HG03280 (cell line): Measurements from ENCODE around the gene ZNF600.
"Not testable (repeated sequence)": the region's sequence is repeated elsewhere in the genome, so short reads cannot be mapped to it uniquely, and the experiment has no call there.

Experiments
- ATAC-seq: cut with Tn5 transposase; IDR thresholded peaks from one replicate; pipeline ENCODE4 v1.9.1; 2021; ENCODE audit warnings: mild to moderate bottlenecking, moderate library complexity; ENCODE audit not compliant: unreplicated experiment

Gene ZNF600

DNA sequence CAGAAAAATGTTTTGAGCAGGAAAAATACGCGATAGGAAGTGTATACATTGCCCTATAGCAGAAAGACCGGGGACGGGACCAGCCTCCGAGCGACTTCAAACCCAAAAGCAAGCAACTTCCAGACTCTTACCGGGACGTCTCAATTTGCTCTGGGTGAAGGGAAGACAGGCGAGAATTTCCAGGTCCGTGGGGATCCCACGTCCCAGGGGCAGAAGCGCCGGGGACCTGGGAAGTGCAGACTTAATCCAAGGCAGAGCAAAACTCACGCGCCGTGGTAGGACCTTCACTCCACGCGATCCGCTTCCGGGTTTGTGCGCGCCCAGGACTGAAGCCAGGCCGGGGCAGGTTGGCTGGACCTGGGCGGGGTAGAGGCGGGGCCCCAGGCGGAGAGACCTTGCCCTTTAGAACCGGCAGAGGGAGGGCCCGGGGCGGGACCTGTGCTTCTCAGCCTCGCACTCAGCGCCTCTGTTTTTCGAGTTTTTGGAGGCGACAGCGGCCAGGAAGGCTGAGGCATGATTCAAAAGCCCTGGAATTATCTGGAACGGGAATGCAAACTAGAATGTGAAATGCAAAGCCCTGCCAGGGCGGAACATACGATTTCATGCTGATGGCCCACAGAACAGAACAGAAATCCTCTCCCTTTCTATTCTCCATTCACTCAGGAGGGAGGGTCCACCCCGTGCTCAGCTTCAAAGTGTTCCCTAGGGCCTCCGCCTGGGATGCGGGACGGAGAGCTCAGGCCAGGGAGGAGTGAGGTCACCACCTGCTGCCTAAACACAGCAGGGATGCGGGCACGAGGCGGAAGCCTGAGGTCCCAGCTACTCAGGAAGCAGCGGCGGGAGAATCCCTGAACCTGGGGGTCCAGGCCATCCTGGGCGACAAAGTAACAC, at the start of gene ZNF600:
ZNF600 (minus strand) TSS at position 328 of the 891 bp plus-strand sequence. CDS start 7,903 bp downstream, outside the sequence.
- ATAC-seq, result peak; percentile 93

DNA sequence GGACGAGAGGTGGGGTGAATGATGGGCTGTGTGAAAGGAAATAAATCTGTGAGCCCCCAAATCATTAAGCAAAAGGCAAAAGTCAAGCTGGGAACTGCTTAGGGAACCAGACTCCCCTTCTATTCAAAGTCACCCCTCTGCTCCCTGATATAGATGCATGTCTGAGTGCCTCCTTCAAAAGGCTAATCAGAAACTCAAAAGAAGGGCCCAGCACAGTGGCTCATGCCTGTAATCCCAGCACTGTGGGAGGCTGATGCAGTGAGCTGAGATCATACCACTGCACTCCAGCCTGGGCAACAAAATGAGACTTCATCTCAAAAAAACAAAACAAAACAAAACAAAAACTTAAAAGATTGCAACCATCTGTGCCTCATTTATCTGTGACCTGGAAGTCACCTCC, 47.7 kb upstream of the ZNF600 start:
- ATAC-seq, result not testable (repeated sequence)

DNA sequence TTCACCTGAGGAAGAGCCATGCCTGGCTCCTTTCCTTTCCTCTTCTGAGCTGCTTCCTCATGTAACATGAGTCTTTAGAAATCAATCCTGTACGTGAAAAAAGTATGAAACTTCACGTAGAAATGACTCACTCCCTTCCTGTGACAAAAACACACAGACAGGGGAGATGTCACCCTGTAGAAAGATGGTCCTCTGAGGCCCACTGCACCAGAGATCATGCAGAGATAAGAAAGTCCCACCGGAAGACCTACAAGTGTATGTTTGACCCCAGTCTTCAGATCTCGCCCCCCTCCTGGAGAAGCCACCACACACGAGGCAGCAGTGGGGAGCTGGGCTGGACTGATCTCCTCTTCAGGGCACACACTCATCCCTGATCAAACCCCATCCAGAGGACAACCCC, 47.0 kb upstream of the ZNF600 start:
- not testable (repeated sequence) for ATAC-seq

DNA sequence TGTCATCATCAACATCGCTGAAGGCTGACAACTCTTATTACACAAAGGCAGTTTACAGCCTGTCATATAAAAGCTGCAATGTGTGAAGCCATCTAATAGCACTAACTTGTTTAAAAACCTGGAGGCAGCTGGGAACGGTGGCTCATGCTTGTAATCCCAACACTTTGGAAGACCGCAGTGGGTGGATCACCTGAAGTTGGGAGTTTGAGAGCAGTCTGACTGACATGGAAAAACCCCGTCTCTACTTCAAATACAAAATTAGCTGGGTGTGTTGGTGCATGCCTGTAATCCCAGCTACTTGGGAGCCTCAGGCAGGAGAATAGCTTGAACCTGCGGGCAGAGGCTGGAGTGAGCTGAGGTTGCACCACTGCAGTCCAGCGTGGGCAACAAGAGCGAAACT, 43.3 kb upstream of the ZNF600 start:
- not testable (repeated sequence) for ATAC-seq

DNA sequence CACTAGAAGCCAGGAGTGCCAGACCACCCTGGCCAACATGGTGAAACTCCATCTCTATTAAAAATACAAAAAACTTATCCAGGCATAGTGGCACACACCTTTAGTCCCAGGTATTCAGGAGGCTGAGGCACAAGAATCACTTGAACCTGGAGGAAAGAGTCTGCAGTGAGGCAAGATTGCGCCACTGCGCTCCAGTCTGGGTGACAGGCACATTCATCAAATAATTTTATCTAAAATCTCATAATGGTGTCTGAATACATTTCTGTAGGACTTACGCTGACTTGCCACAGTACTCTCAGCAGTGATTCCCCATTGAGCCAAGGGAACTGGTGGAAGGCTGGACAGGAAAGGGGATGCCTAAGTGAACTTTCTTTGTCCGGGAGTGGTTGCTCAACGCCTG, 39.2 kb upstream of the ZNF600 start:
- no peak for ATAC-seq

DNA sequence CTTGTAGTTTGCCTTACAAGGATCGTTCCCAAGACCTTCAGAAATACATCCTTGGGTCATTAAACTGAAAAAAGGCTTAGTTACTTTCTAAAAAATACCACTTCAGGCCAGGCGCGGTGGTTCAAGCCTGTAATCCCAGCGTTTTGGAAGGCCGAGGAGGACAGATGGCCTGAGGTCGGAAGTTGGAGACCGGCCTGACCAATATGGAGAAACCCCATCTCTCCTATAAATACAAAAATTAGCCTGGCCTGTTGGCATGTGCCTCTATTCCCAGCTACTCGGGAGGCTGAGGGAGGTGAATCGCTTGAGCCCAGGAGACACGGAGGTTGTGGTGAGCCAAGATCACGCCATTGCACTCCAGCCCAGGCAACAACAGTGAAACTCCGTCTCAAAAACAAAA, 37.1 kb upstream of the ZNF600 start:
- no peak for ATAC-seq

DNA sequence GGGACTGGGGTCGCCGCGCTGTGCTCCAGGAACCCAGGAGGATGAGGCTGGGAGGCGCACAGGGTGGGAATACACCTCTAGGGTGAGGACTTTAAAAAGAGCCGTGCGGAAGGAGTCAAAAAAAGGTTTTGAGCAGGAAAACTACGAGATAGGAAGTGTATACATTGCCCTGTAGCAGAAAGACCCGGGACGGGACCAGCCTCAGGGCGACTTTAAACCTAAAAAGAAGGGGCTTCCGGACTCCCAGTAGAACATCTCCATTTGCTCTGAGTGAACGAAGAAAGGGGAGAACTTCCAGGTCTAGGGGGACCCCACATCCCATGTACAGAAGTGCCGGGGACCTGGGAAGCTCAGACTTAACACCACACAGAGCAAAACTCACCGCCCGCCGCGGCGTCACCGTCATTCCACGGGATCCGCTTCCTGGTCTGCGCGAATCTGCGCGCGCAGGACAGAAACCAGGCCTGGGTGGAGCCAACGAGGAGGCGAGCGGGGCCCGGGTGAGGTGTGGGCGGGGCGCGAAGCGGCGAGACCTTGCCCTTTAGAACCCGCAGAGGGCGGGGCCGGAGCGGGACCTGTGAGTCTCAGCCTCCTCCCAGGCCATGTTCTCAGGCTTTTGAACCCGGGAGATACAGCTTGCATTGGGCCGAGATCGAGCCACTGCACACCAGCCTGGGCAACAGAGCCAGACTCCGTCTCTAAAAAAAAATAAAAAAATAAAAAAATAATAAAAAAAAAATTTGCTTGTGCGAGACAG, 34.8 kb upstream of the ZNF600 start, which contains the start of gene ZNF28:
ZNF28 (minus strand) TSS at position 430 of the 757 bp plus-strand sequence. CDS start 3,675 bp downstream, outside the sequence.
- ATAC-seq, result peak; percentile 97

DNA sequence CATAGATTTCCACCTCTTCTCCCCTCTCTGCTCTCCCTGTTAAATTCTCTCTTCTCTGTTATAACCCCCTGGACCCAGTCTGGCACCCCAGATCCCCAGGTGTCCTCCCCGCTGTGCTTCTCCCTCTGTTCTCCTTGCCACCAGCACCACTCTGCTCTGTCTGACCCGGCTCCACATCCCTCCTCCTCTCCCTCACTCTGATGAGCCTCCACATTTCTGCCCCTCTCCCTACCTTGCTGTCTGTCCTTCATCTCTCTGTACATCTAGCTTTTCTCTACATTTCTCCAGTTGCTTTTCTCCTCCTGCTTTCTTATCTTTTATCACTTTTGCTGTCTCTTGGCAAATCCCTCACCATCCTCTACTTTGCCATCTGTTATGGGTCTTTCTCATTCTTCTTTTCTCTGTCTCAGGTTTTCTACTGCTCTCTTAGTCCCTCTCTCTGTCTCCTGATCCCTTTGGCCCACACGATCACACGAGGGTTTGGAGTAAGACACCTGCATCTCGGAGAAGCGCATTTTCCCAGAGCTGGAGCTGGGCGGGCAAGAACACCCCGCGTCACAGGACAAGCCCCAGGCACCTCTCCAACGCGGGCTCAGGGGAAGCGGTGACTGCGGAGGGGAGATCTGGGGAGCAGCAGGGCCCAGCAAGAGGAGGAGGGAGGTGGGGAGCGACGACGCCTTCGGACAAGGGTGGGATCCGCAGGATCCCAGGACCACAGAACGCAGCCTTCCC, 34.0 kb upstream of the ZNF600 start:
- peak; percentile 38 for ATAC-seq

DNA sequence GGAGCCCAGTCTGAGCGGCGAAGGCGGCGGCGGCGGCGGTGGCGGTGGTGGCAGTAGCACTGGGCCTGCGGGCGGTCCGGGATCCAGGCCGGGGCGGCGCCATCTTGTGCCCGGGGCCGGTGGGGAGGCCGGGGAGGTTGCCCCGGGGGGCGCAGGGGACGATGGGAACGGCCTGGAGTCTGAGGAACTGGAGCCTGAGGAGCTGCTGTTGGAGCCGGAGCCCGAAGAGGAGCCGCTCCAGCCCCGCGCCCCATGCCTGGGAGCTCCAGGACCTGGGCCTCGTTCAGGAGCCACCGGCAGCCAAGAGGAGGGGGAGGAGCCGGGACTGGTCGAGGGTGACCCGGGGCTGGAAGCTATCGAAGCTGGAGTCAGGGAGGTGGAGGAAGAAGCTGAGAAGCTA, 23.2 kb upstream of the ZNF600 start:
- ATAC-seq, result no peak

DNA sequence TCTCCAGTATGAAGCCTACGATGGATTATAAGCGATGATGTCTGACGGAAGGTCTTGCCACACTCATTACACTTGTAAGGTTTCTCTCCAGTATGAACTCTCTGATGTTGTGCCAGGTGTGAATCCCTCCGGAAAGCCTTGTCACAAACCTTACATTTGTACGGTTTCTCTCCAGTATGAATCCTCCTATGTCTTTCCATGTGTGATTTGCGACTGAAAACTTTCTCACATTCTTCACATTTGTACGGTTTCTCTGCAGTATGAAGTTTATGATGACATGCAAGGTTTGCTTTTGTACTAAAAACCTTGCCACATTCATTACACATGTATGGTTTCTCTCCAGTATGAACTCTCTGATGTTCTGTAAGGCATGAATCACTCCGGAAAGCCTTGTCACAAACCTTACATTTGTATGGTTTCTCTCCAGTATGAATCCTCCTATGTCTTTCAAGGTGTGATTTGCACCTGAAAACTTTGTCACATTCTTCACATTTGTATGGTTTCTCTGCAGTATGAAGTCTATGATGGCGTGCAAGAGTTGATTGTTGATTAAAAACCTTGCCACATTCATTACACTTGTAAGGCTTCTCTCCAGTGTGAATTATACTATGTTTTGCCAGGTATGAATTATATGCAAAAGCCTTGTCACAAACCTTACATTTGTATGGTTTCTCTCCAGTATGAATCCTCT, 13.5 kb upstream of the ZNF600 start:
- not testable (repeated sequence) for ATAC-seq

DNA sequence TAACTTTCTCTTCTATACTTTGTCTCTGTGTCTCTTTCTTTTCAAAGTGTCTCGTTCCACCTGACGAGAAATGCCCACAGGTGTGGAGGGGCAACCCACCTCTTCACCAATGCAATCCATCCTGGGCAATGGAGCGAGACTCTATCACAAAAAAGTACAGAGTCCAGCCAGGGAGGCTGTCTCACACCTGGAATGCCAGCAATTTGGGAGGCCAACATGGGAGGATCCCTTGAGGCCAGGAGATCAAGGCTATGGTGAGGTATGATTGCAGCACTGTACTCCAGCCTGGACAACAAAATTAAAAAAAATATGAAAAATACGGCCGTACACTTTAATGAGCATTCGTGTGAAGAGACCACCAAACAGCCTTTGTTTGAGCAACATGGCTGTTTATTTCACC, 2.8 kb upstream of the ZNF600 start:
- no peak for ATAC-seq

DNA sequence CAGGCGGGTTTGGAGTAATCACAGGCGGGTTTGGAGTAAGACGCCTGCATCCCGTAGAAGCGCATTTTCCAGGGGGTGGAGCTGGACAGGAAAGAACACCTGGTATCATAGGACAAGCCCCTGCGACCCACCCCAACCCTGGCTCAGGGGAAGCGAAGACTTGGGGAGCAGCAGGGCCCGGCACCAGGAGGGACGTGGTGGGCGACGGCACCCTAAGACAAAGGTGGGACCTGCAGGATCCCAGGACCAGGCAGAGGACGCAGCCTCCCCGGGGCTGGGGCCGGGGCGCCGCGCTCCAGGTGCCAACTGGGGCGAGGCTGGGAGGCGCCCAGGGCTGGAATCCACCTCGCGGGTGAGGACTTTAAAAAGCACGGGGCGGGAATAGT, 520 bp downstream of the ZNF600 start:
- peak; percentile 27 for ATAC-seq

DNA sequence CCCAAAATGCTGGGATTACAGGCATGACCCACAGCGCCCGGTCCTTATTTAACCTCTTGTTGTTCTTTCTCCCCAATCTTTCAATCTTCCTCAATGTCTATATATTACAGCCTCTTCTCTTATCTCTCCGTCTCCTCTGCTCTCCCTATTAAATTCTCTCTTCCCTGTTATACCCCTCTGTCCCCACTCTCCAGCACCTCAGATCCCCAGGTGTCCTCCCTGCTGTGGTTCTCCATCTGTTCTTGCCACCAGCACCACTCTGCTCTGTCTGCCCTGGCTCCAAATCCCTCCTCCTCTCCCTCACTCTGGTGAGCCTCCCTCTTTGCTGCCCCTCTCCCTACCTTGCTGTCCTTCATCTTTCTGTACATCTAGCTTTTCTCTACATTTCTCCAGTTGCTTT, 1.1 kb downstream of the ZNF600 start:
- ATAC-seq, result no peak

DNA sequence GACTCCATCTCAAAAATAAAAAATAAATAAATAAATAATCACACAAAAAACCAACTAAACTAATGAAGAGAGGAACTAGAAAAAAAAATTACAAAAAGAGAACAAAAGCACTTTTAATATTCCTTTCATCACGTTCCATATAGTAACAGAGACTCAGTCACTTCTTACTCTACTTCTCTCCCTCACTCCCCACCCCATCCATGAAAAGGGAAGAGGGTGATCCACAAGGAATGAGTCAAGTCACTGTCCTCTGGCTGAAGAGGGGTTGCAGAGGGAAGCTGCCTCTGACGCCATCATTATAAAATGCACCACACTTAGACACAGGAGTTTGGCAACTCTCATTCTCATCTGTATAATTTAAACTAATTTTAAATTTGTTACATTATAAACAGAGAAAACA, 3.7 kb downstream of the ZNF600 start:
- not testable (repeated sequence) for ATAC-seq

DNA sequence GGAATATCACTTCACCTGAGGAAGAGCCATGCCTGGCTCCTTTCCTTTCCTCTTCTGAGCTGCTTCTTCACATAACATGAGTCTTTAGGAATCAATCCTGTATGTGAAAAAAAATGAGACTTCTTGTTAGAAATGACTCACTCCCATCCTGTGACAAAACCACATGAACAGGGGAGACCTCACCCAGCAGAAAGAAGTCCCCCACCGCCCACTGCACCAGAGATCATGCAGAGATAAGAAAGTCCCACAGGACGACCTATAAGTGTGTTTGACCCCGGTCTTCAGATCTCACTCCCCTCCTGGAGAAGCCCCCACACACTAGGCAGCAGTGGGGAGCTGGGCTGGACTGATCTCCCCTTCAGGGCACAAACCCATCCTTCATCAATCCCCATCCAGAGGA, 7.8 kb downstream of the ZNF600 start:
- no peak for ATAC-seq

DNA sequence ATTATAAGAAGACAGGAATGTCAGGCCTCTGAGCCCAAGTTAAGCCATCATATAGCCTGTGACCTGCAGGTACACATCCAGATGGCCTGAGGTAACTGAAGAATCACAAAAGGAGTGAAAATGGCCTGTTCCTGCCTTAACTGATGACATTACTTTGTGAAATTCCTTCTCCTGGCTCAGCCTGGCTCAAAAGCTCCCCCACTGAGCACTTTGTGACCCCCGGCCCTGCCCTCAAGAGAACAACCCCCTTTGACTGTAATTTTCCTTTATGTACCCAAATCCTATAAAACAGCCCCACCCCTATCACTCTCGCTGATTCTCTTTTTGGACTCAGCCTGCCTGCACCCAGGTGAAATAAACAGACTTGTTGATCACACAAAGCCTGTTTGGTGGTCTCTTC, 30.1 kb downstream of the ZNF600 start:
- not testable (repeated sequence) for ATAC-seq

DNA sequence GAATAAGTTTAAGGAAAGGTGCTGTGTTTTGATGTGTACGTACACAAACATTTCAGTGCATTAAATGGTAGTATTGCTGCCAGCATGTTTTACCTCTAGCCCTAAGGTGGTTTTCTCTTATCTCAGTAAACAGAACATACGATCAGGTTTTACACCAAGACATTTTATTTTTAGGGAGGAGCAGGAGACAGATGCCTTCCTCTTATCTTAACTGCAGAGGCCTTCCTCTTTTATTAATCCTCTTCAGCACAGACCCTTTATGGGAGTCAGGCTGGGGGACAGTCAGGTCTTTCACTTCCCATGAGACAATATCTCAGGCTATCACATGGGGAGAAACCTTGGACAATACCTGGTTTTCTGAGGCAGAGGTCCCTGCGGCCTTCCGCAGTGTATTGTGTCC, 36.8 kb downstream of the ZNF600 start:
- ATAC-seq, result no peak

DNA sequence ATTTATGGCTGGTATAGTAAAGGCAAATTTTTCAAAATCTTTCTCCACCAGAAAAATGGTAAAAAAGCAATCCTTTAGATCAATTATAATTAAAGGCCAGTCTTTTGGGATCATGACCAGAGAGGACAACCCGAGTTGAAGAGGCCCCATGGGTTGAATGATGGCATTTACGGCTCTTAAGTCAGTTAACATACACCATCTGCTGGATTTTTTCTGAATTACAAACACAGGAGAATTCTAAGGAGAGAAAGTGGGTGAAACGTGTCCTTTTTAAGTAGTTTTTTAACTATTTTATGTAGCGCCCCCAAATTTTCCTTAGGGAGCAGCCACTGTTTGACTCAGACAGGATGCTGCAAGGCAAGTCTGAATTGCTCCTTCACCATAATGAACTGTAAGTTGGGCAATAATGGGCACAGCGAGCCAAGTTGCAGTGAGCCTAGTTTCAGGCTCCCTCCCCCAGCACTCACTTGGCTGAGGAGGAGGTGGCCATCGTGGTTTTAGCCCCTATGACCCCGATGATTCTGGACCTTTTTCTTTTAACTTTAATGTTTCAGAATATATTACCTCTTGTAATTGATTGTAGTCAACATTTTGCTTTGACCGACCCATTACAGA, 38.1 kb downstream of the ZNF600 start:
- no peak for ATAC-seq

DNA sequence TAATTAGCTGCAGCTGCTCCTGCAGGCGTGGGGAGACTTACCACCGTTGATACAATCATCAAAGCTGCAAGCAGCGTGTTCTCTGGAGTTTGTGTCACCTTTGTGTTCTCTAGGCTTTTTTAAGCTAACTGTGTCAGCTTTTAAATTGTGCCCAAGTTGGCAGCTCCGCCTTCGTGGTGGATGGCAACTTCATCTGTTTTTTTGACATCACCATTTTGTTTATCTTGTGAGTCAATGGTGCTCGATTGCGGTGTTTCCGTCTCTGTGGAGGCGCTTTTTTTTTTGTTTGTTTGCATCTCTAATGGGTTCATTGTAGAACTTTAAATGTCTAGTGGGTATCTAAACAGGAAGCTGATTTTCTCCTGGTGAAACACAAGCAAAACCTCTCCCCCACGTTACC, 40.7 kb downstream of the ZNF600 start:
- ATAC-seq, result not testable (repeated sequence)

DNA sequence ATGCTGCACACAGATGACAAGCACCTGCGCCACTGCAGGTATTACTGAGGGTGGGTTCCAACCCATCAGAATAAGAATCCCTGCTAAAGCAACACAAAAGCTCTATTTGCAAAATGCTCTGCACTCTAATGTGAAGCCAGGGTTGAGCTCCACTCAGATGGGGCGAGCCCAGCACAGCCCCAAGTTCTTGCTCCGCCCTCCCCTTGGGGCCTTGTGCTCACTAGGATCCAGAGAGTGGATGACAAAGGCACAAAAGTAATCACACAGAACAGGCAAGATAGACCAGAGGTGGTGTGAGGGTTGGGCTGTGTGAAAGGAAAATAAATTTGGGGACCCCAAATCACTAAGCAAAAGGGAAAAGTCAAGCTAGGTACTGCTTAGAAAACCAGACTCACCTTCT, 43.5 kb downstream of the ZNF600 start:
- ATAC-seq, result no peak
